SK-N-MC (cell line): Measurements from ENCODE around the gene TMEM158.

ENCODE experiments used
- FOXP2 ChIP-seq: optimal IDR thresholded peaks from 2 replicates; pipeline ENCODE3; 2011; ENCODE audit warnings: mild to moderate bottlenecking, moderate library complexity; ENCODE audit not compliant: insufficient read depth; ENCODE audit errors: extremely low read length, control extremely low read depth
- POLR2AphosphoS5 ChIP-seq: IDR thresholded peaks from 2 replicates; pipeline ENCODE4 v1.6.1; 2012; ENCODE audit warnings: mild to moderate bottlenecking, low read depth, low read length, borderline replicate concordance

- TF ChIP-seq POLR2AphosphoS5: no peak
- TF ChIP-seq FOXP2: no peak
Measured at GRCh38 chr3:45194791-45195190, 31.3 kb downstream of the TMEM158 start.
